Skeletal muscle satellite cell (primary cell): ENCODE data around the gene CCIN.

Experiments
- H3K27me3 ChIP-seq: 2 replicates; pipeline ENCODE4 v1.7.0; 2013; ENCODE audit warnings: low read length; ENCODE audit not compliant: control insufficient read depth, insufficient read depth
- H3K36me3 ChIP-seq: 2 replicates; pipeline ENCODE4 v1.7.0; 2013; ENCODE audit warnings: mild to moderate bottlenecking, control low read depth, low read length; ENCODE audit not compliant: insufficient read depth
- H3K4me1 ChIP-seq: 2 replicates; pipeline ENCODE4 v1.7.0; 2013; ENCODE audit warnings: low read length; ENCODE audit not compliant: control insufficient read depth, insufficient read depth
- H3K4me2 ChIP-seq: 2 replicates; pipeline ENCODE4 v1.7.0; 2013; ENCODE audit warnings: mild to moderate bottlenecking, low read length
- H3K4me3 ChIP-seq: 2 replicates; pipeline ENCODE4 v1.7.0; 2013; ENCODE audit warnings: low read length
- H3K9ac ChIP-seq: 2 replicates; pipeline ENCODE4 v1.7.0; 2013; ENCODE audit warnings: mild to moderate bottlenecking, low read depth, low read length, moderate library complexity
- H3K9me3 ChIP-seq: replicated peaks from 2 replicates; pipeline ENCODE4 v1.7.0; 2013; ENCODE audit warnings: mild to moderate bottlenecking, control low read depth, low read length

Gene CCIN

GRCh38 chr9:36194326-36195000, 25.3 kb downstream of the CCIN start:
- Histone ChIP-seq H3K4me1 (peaks cover 32% of the 10 kb centered on the region), H3K4me2 (peak overlapping the region; percentile 92), H3K36me3 (peaks cover 31% of the 10 kb centered on the region), H3K9ac (peak overlapping the region; percentile 7), H3K9me3 (no peaks in the 10 kb centered on the region), H3K4me3 (peak overlapping the region; percentile 47), H3K27me3 (no peaks in the 10 kb centered on the region)

- H3K27me3 ChIP-seq, result no peaks in the 10 kb centered on the region
- no peaks in the 10 kb centered on the region for H3K9me3 ChIP-seq
- no peak overlapping the region for H3K4me3 ChIP-seq
- no peak overlapping the region for H3K4me2 ChIP-seq
- H3K4me1 ChIP-seq, result peaks cover 33% of the 10 kb centered on the region
- H3K36me3 ChIP-seq, result peaks cover 90% of the 10 kb centered on the region
- H3K9ac ChIP-seq, result no peak overlapping the region
These were observed 35.8 kb downstream of the CCIN start for GRCh38 chr9:36204906-36205547.

DNA sequence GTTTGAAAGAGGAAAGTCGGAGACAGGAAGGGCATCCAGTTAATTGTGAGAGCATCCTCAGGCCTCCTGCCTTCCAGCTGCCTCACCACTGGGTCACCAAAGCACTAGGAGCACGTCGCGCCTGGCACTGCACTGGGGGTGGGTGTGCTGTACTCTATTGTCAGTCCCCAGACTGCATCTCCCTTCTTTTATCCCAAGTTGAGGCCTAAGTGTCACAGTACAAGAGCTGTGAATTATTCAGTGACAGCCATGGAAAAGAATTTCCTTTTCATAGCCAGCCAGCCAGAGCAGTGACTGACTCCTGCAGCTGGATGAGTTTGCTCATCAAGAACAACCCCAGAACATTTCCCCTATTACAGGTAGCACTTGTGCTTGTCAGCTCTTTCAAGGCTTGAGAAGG, 37.8 kb downstream of the CCIN start:
- peaks cover 90% of the 10 kb centered on the region for H3K36me3 ChIP-seq
- no peaks in the 10 kb centered on the region for H3K9me3 ChIP-seq
- no peaks in the 10 kb centered on the region for H3K27me3 ChIP-seq
- peak overlapping the region; percentile 43 for H3K4me3 ChIP-seq
- peak overlapping the region; percentile 60 for H3K9ac ChIP-seq
- peaks cover 42% of the 10 kb centered on the region for H3K4me1 ChIP-seq
- H3K4me2 ChIP-seq, result peak overlapping the region; percentile 57

DNA sequence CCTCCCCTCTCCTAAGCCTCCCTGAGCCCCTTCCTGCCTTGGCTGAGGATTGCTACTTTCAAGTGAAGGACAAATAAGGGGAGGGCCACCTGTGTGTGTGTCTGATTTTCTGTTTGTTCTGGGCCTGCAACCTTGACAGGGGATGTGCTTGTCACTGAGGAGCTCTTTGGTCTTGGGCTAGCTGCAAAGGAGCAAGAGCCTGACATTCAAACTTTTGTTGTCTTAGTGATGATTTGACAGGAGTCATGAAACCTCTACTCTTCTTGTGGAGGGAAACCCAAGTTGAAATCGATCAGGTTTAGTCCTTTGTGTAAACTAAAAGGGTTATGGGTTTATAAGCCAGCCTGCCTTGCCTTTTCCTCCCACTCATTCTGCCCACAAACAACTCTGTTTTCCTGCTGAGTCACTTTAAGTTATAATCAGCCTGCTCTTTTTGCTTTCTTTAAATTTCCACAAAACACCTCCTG, 38.4 kb downstream of the CCIN start:
- H3K9me3 ChIP-seq, result no peaks in the 10 kb centered on the region
- H3K36me3 ChIP-seq, result peaks cover 90% of the 10 kb centered on the region
- peak overlapping the region; percentile 60 for H3K9ac ChIP-seq
- peak overlapping the region; percentile 57 for H3K4me2 ChIP-seq
- H3K4me1 ChIP-seq, result peaks cover 42% of the 10 kb centered on the region
- no peaks in the 10 kb centered on the region for H3K27me3 ChIP-seq
- peak overlapping the region; percentile 43 for H3K4me3 ChIP-seq

GRCh38 chr9:36208521-36209253, 39.5 kb downstream of the CCIN start:
- Histone ChIP-seq H3K36me3 (peaks cover 91% of the 10 kb centered on the region), H3K4me3 (no peak overlapping the region), H3K27me3 (no peaks in the 10 kb centered on the region), H3K9me3 (no peaks in the 10 kb centered on the region), H3K4me2 (peak overlapping the region; percentile 57), H3K9ac (peak overlapping the region; percentile 60), H3K4me1 (peaks cover 42% of the 10 kb centered on the region)

GRCh38 chr9:36210722-36211121, 41.5 kb downstream of the CCIN start:
- H3K4me1 ChIP-seq, result peaks cover 43% of the 10 kb centered on the region
- H3K9ac ChIP-seq, result no peak overlapping the region
- peaks cover 91% of the 10 kb centered on the region for H3K36me3 ChIP-seq
- H3K9me3 ChIP-seq, result no peaks in the 10 kb centered on the region
- H3K4me3 ChIP-seq, result no peak overlapping the region
- no peaks in the 10 kb centered on the region for H3K27me3 ChIP-seq
- H3K4me2 ChIP-seq, result no peak overlapping the region

- peaks cover 89% of the 10 kb centered on the region for H3K36me3 ChIP-seq
These were observed 42.3 kb downstream of the CCIN start for GRCh38 chr9:36211510-36211909.

GRCh38 chr9:36213387-36213786, 44.2 kb downstream of the CCIN start:
- peaks cover 90% of the 10 kb centered on the region for H3K36me3 ChIP-seq
- peaks cover 20% of the 10 kb centered on the region for H3K4me1 ChIP-seq
- H3K9ac ChIP-seq, result no peak overlapping the region
- no peaks in the 10 kb centered on the region for H3K27me3 ChIP-seq
- no peak overlapping the region for H3K4me3 ChIP-seq
- H3K4me2 ChIP-seq, result no peak overlapping the region
- no peaks in the 10 kb centered on the region for H3K9me3 ChIP-seq

More at GRCh38 chr9:36211510-36211909, 42.3 kb downstream of the CCIN start:
- Histone ChIP-seq H3K9me3 (no peaks in the 10 kb centered on the region), H3K4me3 (no peak overlapping the region), H3K9ac (no peak overlapping the region), H3K27me3 (no peaks in the 10 kb centered on the region), H3K4me2 (no peak overlapping the region), H3K4me1 (peaks cover 39% of the 10 kb centered on the region)

DNA sequence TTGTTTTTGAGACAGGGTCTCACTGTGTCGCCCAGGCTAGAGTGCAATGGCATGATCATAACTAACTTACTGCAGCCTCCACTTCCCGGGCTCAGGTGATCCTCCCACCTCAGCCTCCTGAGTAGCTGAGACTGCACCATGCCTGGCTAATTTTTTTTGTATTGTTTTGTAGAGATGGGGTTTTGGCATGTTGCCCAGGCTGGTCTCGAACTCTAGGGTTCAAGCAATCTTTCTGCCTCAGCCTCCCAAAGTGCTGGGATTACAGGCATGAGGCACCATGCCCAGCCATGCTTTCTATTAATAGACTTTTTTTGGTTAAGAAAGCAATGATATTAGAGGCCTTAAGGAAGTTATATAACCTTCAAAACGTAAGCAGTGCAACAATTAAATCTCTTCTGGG, 44.8 kb downstream of the CCIN start:
- Histone ChIP-seq H3K9me3 (no peaks in the 10 kb centered on the region), H3K9ac (no peak overlapping the region), H3K4me1 (peaks cover 14% of the 10 kb centered on the region), H3K27me3 (no peaks in the 10 kb centered on the region), H3K4me3 (no peak overlapping the region), H3K36me3 (peaks cover 90% of the 10 kb centered on the region), H3K4me2 (no peak overlapping the region)

GRCh38 chr9:36214571-36214970, 45.4 kb downstream of the CCIN start:
- no peak overlapping the region for H3K4me2 ChIP-seq
- no peaks in the 10 kb centered on the region for H3K9me3 ChIP-seq
- H3K9ac ChIP-seq, result no peak overlapping the region
- H3K4me1 ChIP-seq, result peaks cover 13% of the 10 kb centered on the region
- H3K4me3 ChIP-seq, result no peak overlapping the region
- H3K27me3 ChIP-seq, result no peaks in the 10 kb centered on the region
- H3K36me3 ChIP-seq, result peaks cover 90% of the 10 kb centered on the region

GRCh38 chr9:36217256-36217968, 48.2 kb downstream of the CCIN start:
- Histone ChIP-seq H3K4me3 (no peak overlapping the region), H3K4me2 (no peak overlapping the region), H3K4me1 (peaks cover 7% of the 10 kb centered on the region), H3K9me3 (no peaks in the 10 kb centered on the region), H3K36me3 (peaks cover 88% of the 10 kb centered on the region), H3K9ac (no peak overlapping the region), H3K27me3 (no peaks in the 10 kb centered on the region)
